OCI-LY1 (cell line): ENCODE measurements around the gene RAP1B.

Source experiments
- H2AFZ ChIP-seq: fragments of 200-600 bp; sonication (generic), shearing (Covaris generic); 2 replicates; pipeline ENCODE4 v1.6.0; 2014; ENCODE audit warnings: antibody characterized with exemption, mild to moderate bottlenecking, low read length
- H3F3A ChIP-seq: fragments of 200-600 bp; sonication (generic), shearing (Covaris generic); 2 replicates; pipeline ENCODE4 v1.6.0; 2014; ENCODE audit warnings: mild to moderate bottlenecking, antibody characterized with exemption, low read length, moderate library complexity; ENCODE audit not compliant: insufficient read depth
- H3K27ac ChIP-seq: fragments of 200-600 bp; sonication (generic); 2 replicates; pipeline ENCODE4 v1.5.1; 2014; ENCODE audit warnings: low read length, mixed run types, mild to moderate bottlenecking, low read depth; ENCODE audit not compliant: poor library complexity, severe bottlenecking
- H3K27me3 ChIP-seq: fragments of 200-600 bp; sonication (generic); 2 replicates; pipeline ENCODE4 v1.6.0; 2014; ENCODE audit warnings: antibody characterized with exemption, mild to moderate bottlenecking, low read length, moderate library complexity; ENCODE audit not compliant: insufficient read depth
- H3K36me3 ChIP-seq: fragments of 200-600 bp; sonication (generic); 2 replicates; pipeline ENCODE4 v1.6.1; 2014; ENCODE audit warnings: mild to moderate bottlenecking, antibody characterized with exemption, low read length, moderate library complexity, mixed read lengths; ENCODE audit not compliant: insufficient read depth
- H3K4me1 ChIP-seq: fragments of 200-600 bp; sonication (generic); 2 replicates; pipeline ENCODE4 v1.5.1; 2014; ENCODE audit warnings: mild to moderate bottlenecking, low read length, moderate library complexity; ENCODE audit not compliant: insufficient read depth, severe bottlenecking
- H3K4me2 ChIP-seq: fragments of 200-600 bp; sonication (generic), shearing (Covaris generic); 2 replicates; pipeline ENCODE4 v1.6.1; 2014; ENCODE audit warnings: low read length
- H3K4me3 ChIP-seq: fragments of 200-600 bp; sonication (generic); 2 replicates; pipeline ENCODE4 v1.5.1; 2014; ENCODE audit warnings: low read length, low read depth, mild to moderate bottlenecking, mixed read lengths; ENCODE audit not compliant: poor library complexity, severe bottlenecking
- H3K79me2 ChIP-seq: fragments of 200-600 bp; shearing (Covaris generic); 2 replicates; pipeline ENCODE4 v1.6.1; 2016; ENCODE audit warnings: mixed run types, low read length, mixed read lengths; ENCODE audit not compliant: insufficient read depth
- H3K9ac ChIP-seq: fragments of 200-600 bp; sonication (generic), shearing (Covaris generic); 2 replicates; pipeline ENCODE4 v1.6.1; 2014; ENCODE audit warnings: mild to moderate bottlenecking, low read length, mixed read lengths
- H3K9me2 ChIP-seq: fragments of 200-600 bp; sonication (generic), shearing (Covaris generic); 2 replicates; pipeline ENCODE4 v1.6.1; 2014; ENCODE audit warnings: low read depth, mild to moderate bottlenecking, low read length, mixed read lengths
- H3K9me3 ChIP-seq: fragments of 200-600 bp; shearing (Covaris generic); 2 replicates; pipeline ENCODE4 v1.6.1; 2014; ENCODE audit warnings: low read length, mixed read lengths
- H4K20me1 ChIP-seq: fragments of 200-600 bp; sonication (generic), shearing (Covaris generic); 2 replicates; pipeline ENCODE4 v1.6.0; 2016; ENCODE audit warnings: mild to moderate bottlenecking, low read length; ENCODE audit not compliant: insufficient read depth
- CTCF ChIP-seq: fragments of 200-600 bp; sonication (generic), shearing (Covaris generic); IDR thresholded peaks from 2 replicates; pipeline ENCODE4 v1.5.1; 2017; ENCODE audit warnings: mild to moderate bottlenecking, antibody characterized with exemption, low read length, moderate library complexity, mixed read lengths
- EZH2 ChIP-seq: fragments of 200-600 bp; sonication (generic), shearing (Covaris generic); IDR thresholded peaks from 2 replicates; pipeline ENCODE4 v1.8.0; 2017; ENCODE audit warnings: borderline replicate concordance, mixed run types, mild to moderate bottlenecking, antibody characterized with exemption, low read length, moderate library complexity, mixed read lengths

RAP1B gene

DNA sequence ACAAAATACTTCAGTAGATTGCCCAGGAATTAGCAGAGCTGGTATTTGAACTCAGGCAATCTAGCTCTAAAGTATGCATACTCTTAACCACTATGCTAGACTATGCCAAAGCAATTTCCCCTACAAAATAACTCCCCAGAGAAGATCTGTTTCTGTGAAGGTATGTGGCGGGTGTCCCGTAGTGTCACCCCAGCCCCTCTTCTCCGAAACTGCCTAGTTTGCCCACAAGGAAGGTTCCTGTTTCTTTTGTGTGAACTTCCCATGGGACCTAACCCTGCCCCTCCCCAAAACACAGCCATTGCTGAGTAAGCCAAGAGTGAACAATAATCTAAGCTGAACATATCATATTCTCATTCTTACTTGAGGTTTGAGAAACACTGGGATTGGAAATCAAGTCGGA is 15.5 kb upstream of the RAP1B start:
- Histone ChIP-seq H3K27me3 (no peaks in the 10 kb centered on the region; the same call in 1 of the 2 replicates), H3K4me3 (no peak overlapping the region), H2AFZ (no peak overlapping the region), H3K36me3 (no peaks in the 10 kb centered on the region), H4K20me1 (no peaks in the 10 kb centered on the region), H3K9me2 (no peaks in the 10 kb centered on the region), H3K27ac (no peak overlapping the region), H3K79me2 (no peaks in the 10 kb centered on the region), H3K9me3 (no peaks in the 10 kb centered on the region), H3K4me2 (no peak overlapping the region), H3K4me1 (peaks cover 12% of the 10 kb centered on the region), H3F3A (no peaks in the 10 kb centered on the region), H3K9ac (no peak overlapping the region)
- no peak for TF ChIP-seq CTCF
- TF ChIP-seq EZH2 = no peak

- Histone ChIP-seq H3K27me3 (no peaks in the 10 kb centered on the region), H3K4me3 (no peak overlapping the region), H2AFZ (no peak overlapping the region), H3K27ac (no peak overlapping the region), H3K9me2 (no peaks in the 10 kb centered on the region), H3F3A (no peaks in the 10 kb centered on the region), H3K9ac (no peak overlapping the region), H3K4me1 (no peaks in the 10 kb centered on the region), H3K79me2 (no peaks in the 10 kb centered on the region), H3K36me3 (no peaks in the 10 kb centered on the region), H3K4me2 (no peak overlapping the region), H3K9me3 (no peaks in the 10 kb centered on the region), H4K20me1 (no peaks in the 10 kb centered on the region)
- TF ChIP-seq EZH2 = no peak
- no peak for TF ChIP-seq CTCF
Measured at GRCh38 chr12:68601767-68602166, 8.9 kb upstream of the RAP1B start.

DNA sequence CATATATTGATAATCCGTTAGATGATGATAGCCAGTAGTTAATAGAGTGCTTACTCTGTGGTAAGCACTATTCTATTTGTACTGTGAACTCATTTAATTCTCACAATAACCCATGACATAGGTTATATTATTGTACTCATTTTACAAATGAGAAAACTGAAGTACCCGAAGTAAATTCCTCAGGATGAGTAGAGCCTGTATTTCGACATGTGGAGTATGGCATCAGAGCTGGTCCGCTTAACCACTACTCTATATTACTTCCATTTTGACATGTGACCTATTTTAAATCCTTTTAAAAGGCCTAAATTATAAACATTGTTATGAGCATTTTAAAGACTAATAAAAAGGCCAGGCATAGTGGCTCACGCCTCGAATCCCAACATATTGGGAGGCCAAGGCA is 8.0 kb upstream of the RAP1B start:
- Histone ChIP-seq H3K27me3 (no peaks in the 10 kb centered on the region), H3K9me3 (no peaks in the 10 kb centered on the region), H4K20me1 (no peaks in the 10 kb centered on the region), H3K4me3 (no peak overlapping the region), H3F3A (no peaks in the 10 kb centered on the region), H3K9ac (no peak overlapping the region), H3K36me3 (no peaks in the 10 kb centered on the region), H3K27ac (no peak overlapping the region), H3K4me1 (no peaks in the 10 kb centered on the region), H3K9me2 (no peaks in the 10 kb centered on the region), H2AFZ (no peak overlapping the region), H3K79me2 (no peaks in the 10 kb centered on the region), H3K4me2 (no peak overlapping the region)
- TF ChIP-seq CTCF (no peak), EZH2 (no peak)
